Endodermal cell (in vitro differentiated cells): Measurements from ENCODE around the gene TBC1D3B. TPM values are rescaled to one million over a fixed set of nuclear protein-coding genes. Genes with fewer than 3 reads are reported as not detected.
"Not testable (repeated sequence)": the region's sequence is repeated elsewhere in the genome, so short reads cannot be mapped to it uniquely, and the experiment has no call there.

ENCODE experiments used
- DNase-seq: peaks from one replicate; pipeline ENCODE4 v3.0.0-alpha.2; 2017
- H3K27ac ChIP-seq: 2 replicates; pipeline ENCODE4 v1.5.1; 2013; ENCODE audit warnings: mild to moderate bottlenecking, low read depth, low read length, moderate library complexity
- H3K27me3 ChIP-seq: 2 replicates; pipeline ENCODE4 v1.6.1; 2013; ENCODE audit warnings: mild to moderate bottlenecking, low read length, moderate library complexity; ENCODE audit not compliant: insufficient read depth, control insufficient read depth, poor library complexity, severe bottlenecking
- H3K36me3 ChIP-seq: 2 replicates; pipeline ENCODE4 v1.7.0; 2013; ENCODE audit warnings: mild to moderate bottlenecking, low read length, moderate library complexity; ENCODE audit not compliant: control insufficient read depth, insufficient read depth
- H3K4me1 ChIP-seq: one replicate; pipeline ENCODE4 v1.7.0; 2013; ENCODE audit warnings: low read length; ENCODE audit not compliant: control insufficient read depth, insufficient read depth
- H3K4me3 ChIP-seq: 2 replicates; pipeline ENCODE4 v1.5.1; 2013; ENCODE audit warnings: mild to moderate bottlenecking, low read length, moderate library complexity
- H3K9ac ChIP-seq: 2 replicates; pipeline ENCODE4 v1.6.1; 2013; ENCODE audit warnings: mild to moderate bottlenecking, low read length, moderate library complexity; ENCODE audit not compliant: poor library complexity, severe bottlenecking; ENCODE audit errors: extremely low read depth
- H3K9me3 ChIP-seq: 2 replicates; pipeline ENCODE4 v1.6.1; 2013; ENCODE audit warnings: mild to moderate bottlenecking, low read length, moderate library complexity; ENCODE audit not compliant: control insufficient read depth
- H3K27ac Mint-ChIP-seq: 2 replicates; pipeline ENCODE4 v1.8.0; 2020; ENCODE audit warnings: mixed read lengths
- H3K27me3 Mint-ChIP-seq: 2 replicates; pipeline ENCODE4 v1.8.0; 2021; ENCODE audit warnings: mild to moderate bottlenecking, mixed read lengths; ENCODE audit not compliant: insufficient read depth
- H3K36me3 Mint-ChIP-seq: 2 replicates; pipeline ENCODE4 v1.8.0; 2020; ENCODE audit warnings: low read depth, mixed read lengths
- H3K4me1 Mint-ChIP-seq: 2 replicates; pipeline ENCODE4 v1.8.0; 2020; ENCODE audit warnings: mixed read lengths
- H3K4me3 Mint-ChIP-seq: 2 replicates; pipeline ENCODE4 v1.8.0; 2020; ENCODE audit warnings: mild to moderate bottlenecking, moderate library complexity, mixed read lengths
- H3K9me3 Mint-ChIP-seq: 2 replicates; pipeline ENCODE4 v1.8.0; 2020; ENCODE audit warnings: mild to moderate bottlenecking, mixed read lengths
- CTCF ChIP-seq: fragments of 200-600 bp; sonication (generic); conservative IDR thresholded peaks from 2 replicates; pipeline ENCODE4 v1.5.0; 2021; ENCODE audit warnings: antibody characterized with exemption, mild to moderate bottlenecking
- WGBS, 2 experiments: methylation state at CpG; one replicate each; pipeline versions ENCODE4 v1.1.5 to v1.1.7; 2013; ENCODE audit warnings: missing lambda C conversion rate in 2 of 2, mixed read lengths in 1 of 2; ENCODE audit not compliant: insufficient coverage in 1 of 2, insufficient read length in 1 of 2; 5-methylcytosine and 5-hydroxymethylcytosine counted together
- total RNA-seq, 2 donors: library from RNA; stranded (reverse); fragmentation: NEBNext Ultra II Directional in 1 of 2; extraction: Animal tissue kit (Norgen Biotek cat#: 25700) in 1 of 2; gene quantifications; 2 replicates in 1 of 2; 3 replicates in 1 of 2; pipeline ENCODE4 v1.2.1, GENCODE V29; 2021

TBC1D3B gene
- total RNA-seq, 2 donors from 2014 or later: 13.1 to 18.4 TPM

- H3K9me3 ChIP-seq: no peaks in the 10 kb centered on the region
- Mint-ChIP-seq H3K4me3 (peak overlapping the region; percentile 71), H3K27ac (no peak overlapping the region), H3K36me3 (no peaks in the 10 kb centered on the region), H3K27me3 (peaks cover 46% of the 10 kb centered on the region), H3K9me3 (no peaks in the 10 kb centered on the region), H3K4me1 (no peaks in the 10 kb centered on the region)
- peaks cover 16% of the 10 kb centered on the region for H3K27me3 ChIP-seq
- 5% methylated on average over 19 to 74 of the region's 76 CpGs for WGBS, 2 experiments
- H3K9ac ChIP-seq: no peak overlapping the region
- peak overlapping the region; percentile 72 for H3K4me3 ChIP-seq
- DNase-seq: peak; percentile 99
- H3K36me3 ChIP-seq: no peaks in the 10 kb centered on the region
- TF ChIP-seq CTCF: peak; percentile 52
- H3K27ac ChIP-seq: no peak overlapping the region
- no peaks in the 10 kb centered on the region for H3K4me1 ChIP-seq
Measured at GRCh38 chr17:36183001-36183971, 6.8 kb upstream of the TBC1D3B start.

- no peak overlapping the region for H3K27ac ChIP-seq
- no peaks in the 10 kb centered on the region for H3K9me3 ChIP-seq
- H3K9me3 Mint-ChIP-seq: no peaks in the 10 kb centered on the region
- peaks cover 16% of the 10 kb centered on the region for H3K27me3 ChIP-seq
- peak overlapping the region; percentile 71 for H3K4me3 Mint-ChIP-seq
- H3K4me1 ChIP-seq: no peaks in the 10 kb centered on the region
- no peaks in the 10 kb centered on the region for H3K36me3 ChIP-seq
- no peak overlapping the region for H3K27ac Mint-ChIP-seq
- TF ChIP-seq CTCF: peak; percentile 27
- no peak for DNase-seq
- WGBS, 2 experiments: 43 to 72% methylated on average over 15 to 48 of the region's 48 CpGs
- no peak overlapping the region for H3K9ac ChIP-seq
- H3K27me3 Mint-ChIP-seq: peaks cover 44% of the 10 kb centered on the region
- H3K36me3 Mint-ChIP-seq: no peaks in the 10 kb centered on the region
- peak overlapping the region; percentile 72 for H3K4me3 ChIP-seq
- H3K4me1 Mint-ChIP-seq: no peaks in the 10 kb centered on the region
Measured at GRCh38 chr17:36182176-36183000, 6.0 kb upstream of the TBC1D3B start.

- H3K4me3 ChIP-seq, H3K9ac ChIP-seq, H3K27ac ChIP-seq, H3K4me1 ChIP-seq, H3K27ac Mint-ChIP-seq, H3K4me1 Mint-ChIP-seq, H3K9me3 Mint-ChIP-seq, H3K9me3 ChIP-seq, H3K36me3 Mint-ChIP-seq, H3K36me3 ChIP-seq: not testable (repeated sequence)
- WGBS, 2 experiments: 90 to 94% methylated on average over 2 to 5 of the region's 6 CpGs
- H3K4me3 Mint-ChIP-seq: peak overlapping the region; percentile 71
- peaks cover 16% of the 10 kb centered on the region for H3K27me3 ChIP-seq
- H3K27me3 Mint-ChIP-seq: peaks cover 44% of the 10 kb centered on the region
- DNase-seq: peak; percentile 56
Measured at GRCh38 chr17:36181446-36182175, 5.2 kb upstream of the TBC1D3B start.

- DNase-seq, H3K4me3 Mint-ChIP-seq, H3K27me3 ChIP-seq, H3K4me1 ChIP-seq, H3K9me3 Mint-ChIP-seq, H3K9me3 ChIP-seq, H3K36me3 Mint-ChIP-seq, H3K4me3 ChIP-seq, H3K36me3 ChIP-seq, H3K4me1 Mint-ChIP-seq, H3K27ac Mint-ChIP-seq, H3K27me3 Mint-ChIP-seq, H3K27ac ChIP-seq, H3K9ac ChIP-seq: not testable (repeated sequence)
- WGBS, 2 experiments: no CpG with 5 or more reads among the region's 8 CpGs
Measured at GRCh38 chr17:36168836-36169235, 7.6 kb downstream of the TBC1D3B start.
